ENCODE measurements around the gene TOX2. TPM values are rescaled to one million over a fixed set of nuclear protein-coding genes. Genes with fewer than 3 reads are reported as not detected.

The TOX2 gene
- total RNA-seq, 1 donor from 2014 or later: 5.0 TPM

DNA sequence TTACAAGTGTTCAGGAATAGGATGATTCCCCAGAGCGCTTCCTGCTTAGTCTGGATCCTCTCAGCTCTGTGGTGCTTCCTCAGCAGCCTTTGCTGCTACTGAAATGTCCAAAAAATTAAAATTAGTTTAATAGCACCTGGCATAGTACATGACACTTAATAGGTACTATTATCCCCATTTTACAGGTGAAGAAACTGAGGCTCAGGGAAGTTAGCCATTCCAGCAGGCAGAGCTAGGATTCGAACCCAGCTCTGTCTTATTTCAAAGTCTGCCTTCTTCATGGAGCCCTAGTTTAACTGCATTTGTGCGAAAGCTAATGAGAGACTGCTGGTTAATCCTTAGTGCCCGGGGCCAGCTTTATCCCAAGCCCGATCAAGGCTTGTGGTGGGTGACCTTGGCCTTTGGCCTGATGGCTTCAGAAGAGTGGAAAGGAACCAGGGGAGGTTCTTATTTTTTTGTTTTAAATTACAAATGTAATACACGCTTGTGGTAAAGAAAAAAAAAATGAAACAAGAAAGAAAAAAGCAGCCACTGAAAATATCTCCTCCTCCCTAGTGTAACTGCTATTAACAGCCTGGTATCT lies 30.1 kb downstream of the TOX2 start:
- no peak for DNase-seq (ENCODE audit: low spot score)
- Mint-ChIP-seq H3K4me3 (ENCODE audit: unreplicated experiment) (no peak overlapping the region), H3K9me3 (ENCODE audit: unreplicated experiment) (no peaks in the 10 kb centered on the region), H3K36me3 (ENCODE audit: low read depth, unreplicated experiment) (no peaks in the 10 kb centered on the region), H3K4me1 (ENCODE audit: unreplicated experiment) (peaks cover 15% of the 10 kb centered on the region), H3K27ac (ENCODE audit: unreplicated experiment) (no peak overlapping the region), H3K27me3 (ENCODE audit: unreplicated experiment) (peaks cover 2% of the 10 kb centered on the region)
- TF ChIP-seq, protein P1, sequence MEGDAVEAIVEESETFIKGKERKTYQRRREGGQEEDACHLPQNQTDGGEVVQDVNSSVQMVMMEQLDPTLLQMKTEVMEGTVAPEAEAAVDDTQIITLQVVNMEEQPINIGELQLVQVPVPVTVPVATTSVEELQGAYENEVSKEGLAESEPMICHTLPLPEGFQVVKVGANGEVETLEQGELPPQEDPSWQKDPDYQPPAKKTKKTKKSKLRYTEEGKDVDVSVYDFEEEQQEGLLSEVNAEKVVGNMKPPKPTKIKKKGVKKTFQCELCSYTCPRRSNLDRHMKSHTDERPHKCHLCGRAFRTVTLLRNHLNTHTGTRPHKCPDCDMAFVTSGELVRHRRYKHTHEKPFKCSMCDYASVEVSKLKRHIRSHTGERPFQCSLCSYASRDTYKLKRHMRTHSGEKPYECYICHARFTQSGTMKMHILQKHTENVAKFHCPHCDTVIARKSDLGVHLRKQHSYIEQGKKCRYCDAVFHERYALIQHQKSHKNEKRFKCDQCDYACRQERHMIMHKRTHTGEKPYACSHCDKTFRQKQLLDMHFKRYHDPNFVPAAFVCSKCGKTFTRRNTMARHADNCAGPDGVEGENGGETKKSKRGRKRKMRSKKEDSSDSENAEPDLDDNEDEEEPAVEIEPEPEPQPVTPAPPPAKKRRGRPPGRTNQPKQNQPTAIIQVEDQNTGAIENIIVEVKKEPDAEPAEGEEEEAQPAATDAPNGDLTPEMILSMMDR (IDR thresholded peaks at IDR 0.05; ENCODE audit: unreplicated experiment): no peak

DNA sequence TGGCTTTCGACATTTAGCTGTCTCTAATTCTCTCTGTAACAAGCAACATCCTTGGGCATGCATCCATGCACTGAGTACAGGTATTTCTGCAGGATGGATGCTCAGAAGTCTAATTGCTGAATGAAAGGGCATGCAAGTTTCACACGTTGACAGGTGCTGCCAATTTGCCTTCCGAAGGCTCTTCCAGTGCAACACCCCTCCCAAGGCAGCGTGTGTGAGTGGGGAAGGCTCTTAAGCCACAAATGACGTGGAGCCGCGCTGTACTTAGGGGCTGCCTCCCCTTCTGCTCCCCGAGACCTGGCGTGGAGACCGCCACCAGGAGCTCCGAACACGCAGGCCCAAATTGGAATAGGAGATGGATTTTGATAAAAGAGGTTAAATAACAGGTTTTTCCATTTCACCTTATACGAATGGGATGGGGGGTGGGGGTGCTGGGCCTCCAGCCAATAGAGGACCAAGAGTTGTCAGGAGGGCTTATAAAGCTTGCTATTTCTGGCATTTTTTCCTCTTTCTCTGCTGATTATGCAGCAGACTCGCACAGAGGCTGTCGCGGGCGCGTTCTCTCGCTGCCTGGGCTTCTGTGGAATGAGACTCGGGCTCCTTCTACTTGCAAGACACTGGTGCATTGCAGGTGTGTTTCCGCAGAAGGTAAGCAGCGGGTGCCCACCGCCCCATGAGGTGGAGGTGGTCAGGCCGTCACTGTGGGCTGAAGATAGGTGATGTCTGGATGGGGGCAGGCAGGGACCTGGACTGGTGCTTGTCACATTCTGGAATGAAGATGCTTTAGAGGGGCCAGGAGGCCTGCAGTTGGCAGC lies 30.9 kb downstream of the TOX2 start:
- H3K27me3 Mint-ChIP-seq (ENCODE audit: unreplicated experiment): peaks cover 2% of the 10 kb centered on the region
- no peaks in the 10 kb centered on the region for H3K9me3 Mint-ChIP-seq (ENCODE audit: unreplicated experiment)
- TF ChIP-seq, protein P1 (IDR thresholded peaks at IDR 0.05; ENCODE audit: unreplicated experiment): no peak
- H3K4me1 Mint-ChIP-seq (ENCODE audit: unreplicated experiment): peaks cover 15% of the 10 kb centered on the region
- no peak for DNase-seq (ENCODE audit: low spot score)
- H3K27ac Mint-ChIP-seq (ENCODE audit: unreplicated experiment): no peak overlapping the region
- no peaks in the 10 kb centered on the region for H3K36me3 Mint-ChIP-seq (ENCODE audit: low read depth, unreplicated experiment)
- H3K4me3 Mint-ChIP-seq (ENCODE audit: unreplicated experiment): no peak overlapping the region

DNA sequence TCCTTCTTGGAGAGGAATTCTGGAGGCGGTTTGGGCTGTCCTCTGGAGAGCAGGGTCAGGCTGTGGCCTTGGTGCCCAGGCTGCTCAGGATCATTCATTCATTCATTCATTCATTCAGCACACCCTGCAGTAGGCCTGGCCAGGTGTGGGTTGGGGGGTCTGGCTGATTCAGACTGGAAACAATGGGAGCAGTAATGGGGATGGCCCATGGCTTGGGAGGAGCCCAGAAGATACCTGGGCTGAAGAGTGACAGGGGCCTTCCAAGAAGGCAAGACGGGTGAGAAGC lies 31.5 kb downstream of the TOX2 start:
- TF ChIP-seq, protein P1 (IDR thresholded peaks at IDR 0.05; ENCODE audit: unreplicated experiment): no peak
- Mint-ChIP-seq H3K4me3 (ENCODE audit: unreplicated experiment) (no peak overlapping the region), H3K36me3 (ENCODE audit: low read depth, unreplicated experiment) (no peaks in the 10 kb centered on the region), H3K27me3 (ENCODE audit: unreplicated experiment) (peaks cover 2% of the 10 kb centered on the region), H3K27ac (ENCODE audit: unreplicated experiment) (no peak overlapping the region), H3K4me1 (ENCODE audit: unreplicated experiment) (peaks cover 15% of the 10 kb centered on the region), H3K9me3 (ENCODE audit: unreplicated experiment) (no peaks in the 10 kb centered on the region)
- DNase-seq (ENCODE audit: low spot score): no peak

DNA sequence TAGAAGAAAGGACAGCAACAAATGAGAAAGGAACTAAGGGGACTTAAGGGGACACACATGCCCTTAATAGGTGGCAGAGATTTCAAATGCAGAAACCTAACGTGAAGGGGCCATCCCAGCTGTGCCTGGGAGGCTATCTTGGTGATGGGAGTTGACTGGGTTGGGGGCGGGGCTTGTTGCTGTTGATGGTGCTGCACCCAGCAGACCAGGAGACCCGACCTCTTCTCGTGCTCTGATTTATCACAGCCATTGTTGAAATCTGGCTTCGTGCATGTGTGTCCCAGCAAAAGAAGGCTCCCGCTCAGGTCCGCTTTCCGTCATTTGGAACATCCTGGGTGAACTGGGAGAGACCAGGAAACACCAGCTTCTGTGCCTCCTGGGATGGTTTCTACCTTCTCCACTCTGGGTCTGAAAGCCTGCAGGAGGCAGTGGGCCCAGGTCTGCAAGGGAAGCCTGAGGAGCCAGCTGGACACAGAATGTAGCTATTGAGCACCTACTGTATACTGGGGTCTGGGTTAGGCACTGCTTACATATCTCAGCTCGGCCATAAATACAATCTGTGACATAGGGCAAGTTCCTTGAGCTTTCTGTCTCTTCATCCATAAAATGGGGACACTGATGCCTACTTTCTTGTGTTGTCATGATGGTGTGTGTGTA lies 32.1 kb downstream of the TOX2 start:
- H3K27ac Mint-ChIP-seq (ENCODE audit: unreplicated experiment): no peak overlapping the region
- DNase-seq (ENCODE audit: low spot score): no peak

More for the DNA sequence above, 32.1 kb downstream of the TOX2 start:
- Mint-ChIP-seq H3K4me3 (ENCODE audit: unreplicated experiment) (no peak overlapping the region), H3K9me3 (ENCODE audit: unreplicated experiment) (no peaks in the 10 kb centered on the region), H3K4me1 (ENCODE audit: unreplicated experiment) (peaks cover 11% of the 10 kb centered on the region), H3K36me3 (ENCODE audit: low read depth, unreplicated experiment) (no peaks in the 10 kb centered on the region), H3K27me3 (ENCODE audit: unreplicated experiment) (peaks cover 2% of the 10 kb centered on the region)
- TF ChIP-seq, protein P1 (IDR thresholded peaks at IDR 0.05; ENCODE audit: unreplicated experiment): no peak

Measured in endothelial cell (in vitro differentiated cells).